PFSK-1 (cell line): ENCODE results near the gene HEY2.

Source experiments
- FOXP2 ChIP-seq: optimal IDR thresholded peaks from 2 replicates; pipeline ENCODE3; 2011; ENCODE audit warnings: borderline replicate concordance, control low read depth, inconsistent platforms; ENCODE audit not compliant: insufficient read depth; ENCODE audit errors: extremely low read length, extremely low read depth
- POLR2AphosphoS5 ChIP-seq: IDR thresholded peaks from 2 replicates; pipeline ENCODE4 v1.6.1; 2012; ENCODE audit warnings: low read depth, mild to moderate bottlenecking, control low read depth, low read length, moderate library complexity
- REST ChIP-seq, 2 experiments: IDR thresholded peaks; 2 replicates each; pipeline versions ENCODE4 v1.6.1 to v1.8.0; 2011 to 2012; ENCODE audit warnings: low read depth in 2 of 2, low read length in 2 of 2, control low read depth in 1 of 2, inconsistent platforms in 1 of 2, mild to moderate bottlenecking in 1 of 2, moderate library complexity in 1 of 2; ENCODE audit not compliant: insufficient read depth in 1 of 2
- SIN3A ChIP-seq: IDR thresholded peaks from 2 replicates; pipeline ENCODE4 v1.6.1; 2012; ENCODE audit warnings: mild to moderate bottlenecking, low read length, moderate library complexity, borderline replicate concordance; ENCODE audit not compliant: insufficient read depth
- TAF1 ChIP-seq: IDR thresholded peaks from 2 replicates; pipeline ENCODE4 v1.6.1; 2012; ENCODE audit warnings: low read length, control low read depth, borderline replicate concordance; ENCODE audit not compliant: insufficient read depth

Gene HEY2

GRCh38 chr6:125743604-125744003 lies 5.8 kb upstream of the HEY2 start:
- no peak for TF ChIP-seq REST (IDR thresholded peaks at IDR 0.05; ENCODE audit: insufficient read depth in 1 of 2, low read depth in 2 of 2, low read length in 2 of 2)
- TF ChIP-seq FOXP2 = no peak
- TF ChIP-seq POLR2AphosphoS5 = no peak
- TF ChIP-seq SIN3A = no peak
- no peak for TF ChIP-seq TAF1

GRCh38 chr6:125745281-125746018 lies 4.0 kb upstream of the HEY2 start:
- TF ChIP-seq FOXP2 (no peak), SIN3A (no peak), POLR2AphosphoS5 (no peak), TAF1 (no peak), REST (IDR thresholded peaks at IDR 0.05; ENCODE audit: insufficient read depth in 1 of 2, low read depth in 2 of 2, low read length in 2 of 2) (no peak)

- TF ChIP-seq POLR2AphosphoS5 (no peak), REST (IDR thresholded peaks at IDR 0.05; ENCODE audit: insufficient read depth in 1 of 2, low read depth in 2 of 2, low read length in 2 of 2) (no peak), SIN3A (no peak)
Observed at GRCh38 chr6:125746019-125746414, 3.4 kb upstream of the HEY2 start.

GRCh38 chr6:125746731-125747588 lies 2.5 kb upstream of the HEY2 start:
- TF ChIP-seq REST (IDR thresholded peaks at IDR 0.05; ENCODE audit: insufficient read depth in 1 of 2, low read depth in 2 of 2, low read length in 2 of 2) (no peak), FOXP2 (no peak), POLR2AphosphoS5 (no peak), TAF1 (no peak), SIN3A (no peak)
